ENCODE data around the gene UCN. TPM values are rescaled to one million over a fixed set of nuclear protein-coding genes. Genes with fewer than 3 reads are reported as not detected.
"Not testable (repeated sequence)": the region's sequence is repeated elsewhere in the genome, so short reads cannot be mapped to it uniquely, and the experiment has no call there.

The UCN gene
- total RNA-seq, 1 donor: 0.36 TPM

DNA sequence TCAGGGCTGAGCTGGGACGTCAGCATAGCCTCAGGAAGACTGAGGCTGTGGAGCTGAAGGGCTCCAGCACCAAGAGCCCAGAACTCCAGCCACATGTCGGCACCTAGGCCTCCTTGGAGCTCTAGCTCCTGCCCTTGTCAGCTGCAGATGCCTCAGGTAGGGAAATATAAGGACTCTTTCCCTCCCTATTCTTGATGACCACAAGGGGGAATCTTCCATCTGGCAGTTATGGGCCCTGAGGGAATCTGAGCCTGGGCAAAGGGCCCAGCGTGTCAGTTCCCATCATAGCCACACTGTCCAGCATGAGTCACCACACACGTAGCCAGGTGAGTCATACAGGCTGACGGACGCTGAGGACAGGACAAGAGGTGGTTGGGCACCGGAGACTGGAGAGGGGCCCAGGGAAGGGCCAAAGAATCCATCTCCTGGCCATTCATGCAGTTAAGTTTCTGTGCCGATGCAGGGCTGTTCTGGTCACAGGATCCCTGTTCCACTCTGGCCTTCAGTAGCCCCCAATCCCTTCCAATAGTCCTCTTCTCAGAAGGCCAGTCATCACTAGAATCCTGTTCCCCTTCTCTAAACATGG is 12.8 kb upstream of the UCN start:
- H3K79me2 ChIP-seq (ENCODE audit: insufficient read depth, low read length): peaks cover 31% of the 10 kb centered on the region
- peak overlapping the region; percentile 30 for H2AFZ ChIP-seq (ENCODE audit: low read length)
- peak overlapping the region; percentile 92 for H3K4me2 ChIP-seq (ENCODE audit: insufficient read depth, low read length)
- peak overlapping the region; percentile 75 for H3K4me3 ChIP-seq (ENCODE audit: insufficient read depth, low read length)
- peak overlapping the region; percentile 100 for H3K27ac ChIP-seq (ENCODE audit: low read depth, low read length)
- TF ChIP-seq, protein P1, sequence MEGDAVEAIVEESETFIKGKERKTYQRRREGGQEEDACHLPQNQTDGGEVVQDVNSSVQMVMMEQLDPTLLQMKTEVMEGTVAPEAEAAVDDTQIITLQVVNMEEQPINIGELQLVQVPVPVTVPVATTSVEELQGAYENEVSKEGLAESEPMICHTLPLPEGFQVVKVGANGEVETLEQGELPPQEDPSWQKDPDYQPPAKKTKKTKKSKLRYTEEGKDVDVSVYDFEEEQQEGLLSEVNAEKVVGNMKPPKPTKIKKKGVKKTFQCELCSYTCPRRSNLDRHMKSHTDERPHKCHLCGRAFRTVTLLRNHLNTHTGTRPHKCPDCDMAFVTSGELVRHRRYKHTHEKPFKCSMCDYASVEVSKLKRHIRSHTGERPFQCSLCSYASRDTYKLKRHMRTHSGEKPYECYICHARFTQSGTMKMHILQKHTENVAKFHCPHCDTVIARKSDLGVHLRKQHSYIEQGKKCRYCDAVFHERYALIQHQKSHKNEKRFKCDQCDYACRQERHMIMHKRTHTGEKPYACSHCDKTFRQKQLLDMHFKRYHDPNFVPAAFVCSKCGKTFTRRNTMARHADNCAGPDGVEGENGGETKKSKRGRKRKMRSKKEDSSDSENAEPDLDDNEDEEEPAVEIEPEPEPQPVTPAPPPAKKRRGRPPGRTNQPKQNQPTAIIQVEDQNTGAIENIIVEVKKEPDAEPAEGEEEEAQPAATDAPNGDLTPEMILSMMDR (IDR thresholded peaks at IDR 0.05; ENCODE audit: extremely low read depth, low read depth, low read length): peak; percentile 74
- peaks cover 22% of the 10 kb centered on the region for H4K20me1 ChIP-seq (ENCODE audit: insufficient read depth, low read length)
- peaks cover 28% of the 10 kb centered on the region for H3K4me1 ChIP-seq (ENCODE audit: insufficient read depth, low read length)
- H3K9me3 ChIP-seq (ENCODE audit: low read depth, low read length): no peaks in the 10 kb centered on the region
- peaks cover 16% of the 10 kb centered on the region for H3K36me3 ChIP-seq (ENCODE audit: insufficient read depth, low read length)
- peak; percentile 98 for DNase-seq (ENCODE audit: insufficient read length, low spot score, missing footprints)
- H3K27me3 ChIP-seq (ENCODE audit: insufficient read depth, low read length): no peaks in the 10 kb centered on the region

DNA sequence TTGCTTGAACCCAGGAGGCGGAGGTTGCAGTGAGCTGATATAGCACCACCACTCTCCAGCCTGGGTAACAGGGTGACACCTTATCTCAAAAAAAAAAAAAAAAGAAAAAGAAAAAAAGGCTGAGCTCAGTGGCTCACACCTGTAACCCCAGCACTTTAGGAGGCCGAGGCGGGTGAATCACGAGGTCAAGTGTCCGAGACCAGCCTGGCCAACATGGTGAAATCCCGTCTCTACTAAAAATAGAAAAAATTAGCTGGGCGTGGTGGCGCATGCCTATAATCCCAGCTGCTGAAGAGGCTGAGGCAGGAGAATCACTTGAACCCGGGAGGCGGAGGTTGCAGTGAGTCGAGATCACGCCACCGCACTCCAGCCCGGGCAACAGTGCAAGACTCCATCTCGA is 11.6 kb upstream of the UCN start:
- H3K9me3 ChIP-seq (ENCODE audit: low read depth, low read length); H3K27ac ChIP-seq (ENCODE audit: low read depth, low read length); H3K4me2 ChIP-seq (ENCODE audit: insufficient read depth, low read length); H2AFZ ChIP-seq (ENCODE audit: low read length); DNase-seq (ENCODE audit: insufficient read length, low spot score, missing footprints); H3K4me3 ChIP-seq (ENCODE audit: insufficient read depth, low read length); H3K27me3 ChIP-seq (ENCODE audit: insufficient read depth, low read length): not testable (repeated sequence)
- Histone ChIP-seq H3K4me1 (ENCODE audit: insufficient read depth, low read length) (peaks cover 28% of the 10 kb centered on the region), H3K79me2 (ENCODE audit: insufficient read depth, low read length) (peaks cover 31% of the 10 kb centered on the region), H4K20me1 (ENCODE audit: insufficient read depth, low read length) (peaks cover 28% of the 10 kb centered on the region), H3K36me3 (ENCODE audit: insufficient read depth, low read length) (peaks cover 15% of the 10 kb centered on the region)

DNA sequence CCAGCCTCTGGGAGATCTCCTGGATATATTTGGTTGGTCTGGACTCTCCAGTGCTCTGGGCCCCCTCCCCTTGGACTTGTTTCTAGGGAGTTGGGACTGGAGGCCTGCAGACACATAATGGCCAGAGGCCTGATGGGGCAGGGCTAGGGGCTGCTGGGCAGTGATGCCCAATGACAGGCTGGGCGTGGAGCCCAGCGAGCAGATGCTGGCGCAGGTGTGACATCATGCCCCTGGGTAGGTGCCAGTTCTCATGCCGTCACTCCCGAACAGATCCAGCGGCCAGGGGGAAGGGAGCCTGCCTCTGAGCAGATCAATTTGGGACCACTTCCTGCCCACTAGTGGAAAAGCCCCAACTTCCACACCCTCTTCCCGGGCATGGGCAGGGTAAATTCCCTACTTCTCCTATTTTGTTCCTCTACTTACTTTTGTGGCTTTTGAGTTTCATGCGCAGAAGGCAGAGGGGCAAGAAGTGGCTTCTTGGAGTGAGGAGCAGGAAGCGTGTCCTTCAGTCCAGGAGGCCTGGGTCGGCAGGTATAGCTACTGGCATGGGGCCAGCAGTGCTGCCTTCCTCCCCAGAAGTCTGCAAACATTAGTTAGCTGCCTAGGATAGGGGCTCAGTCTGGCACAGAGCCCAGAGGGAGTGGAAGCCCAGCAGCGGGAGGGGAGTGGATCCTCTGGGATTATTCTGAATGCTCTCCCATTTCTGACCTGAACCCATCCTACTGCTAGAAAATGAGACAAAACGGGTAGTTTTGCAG is 8.6 kb upstream of the UCN start:
- H3K27ac ChIP-seq (ENCODE audit: low read depth, low read length): no peak overlapping the region
- no peak overlapping the region for H3K4me3 ChIP-seq (ENCODE audit: insufficient read depth, low read length)
- peaks cover 20% of the 10 kb centered on the region for H3K36me3 ChIP-seq (ENCODE audit: insufficient read depth, low read length)
- H3K4me2 ChIP-seq (ENCODE audit: insufficient read depth, low read length): no peak overlapping the region
- DNase-seq (ENCODE audit: insufficient read length, low spot score, missing footprints): peak; percentile 58
- no peaks in the 10 kb centered on the region for H3K9me3 ChIP-seq (ENCODE audit: low read depth, low read length)
- TF ChIP-seq, protein P1 (IDR thresholded peaks at IDR 0.05; ENCODE audit: extremely low read depth, low read depth, low read length): no peak
- H4K20me1 ChIP-seq (ENCODE audit: insufficient read depth, low read length): peaks cover 47% of the 10 kb centered on the region
- peaks cover 18% of the 10 kb centered on the region for H3K79me2 ChIP-seq (ENCODE audit: insufficient read depth, low read length)
- peaks cover 14% of the 10 kb centered on the region for H3K4me1 ChIP-seq (ENCODE audit: insufficient read depth, low read length)
- H3K27me3 ChIP-seq (ENCODE audit: insufficient read depth, low read length): no peaks in the 10 kb centered on the region
- no peak overlapping the region for H2AFZ ChIP-seq (ENCODE audit: low read length)

DNA sequence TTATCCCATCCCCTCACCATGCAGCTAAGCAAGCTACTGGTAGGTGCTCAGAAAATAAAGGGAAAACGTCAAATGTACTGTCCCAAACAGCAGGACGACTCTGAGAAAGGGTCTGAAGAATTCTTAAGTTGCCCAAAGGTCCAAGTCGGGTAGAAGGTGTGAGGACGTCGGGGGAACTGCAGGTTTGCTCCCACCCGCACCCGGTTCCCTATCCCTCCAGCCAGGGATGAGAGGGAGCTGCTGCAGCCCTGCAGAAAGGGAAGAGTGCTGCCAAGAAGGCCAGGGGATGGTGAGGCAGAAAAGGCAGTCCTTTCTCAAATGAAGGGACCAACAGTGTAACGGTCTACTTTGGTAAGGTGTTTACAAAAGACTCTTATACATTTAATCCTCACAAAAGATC is 6.9 kb upstream of the UCN start:
- H3K79me2 ChIP-seq (ENCODE audit: insufficient read depth, low read length): peaks cover 11% of the 10 kb centered on the region

More for the DNA sequence above, 6.9 kb upstream of the UCN start:
- Histone ChIP-seq H3K4me3 (ENCODE audit: insufficient read depth, low read length) (no peak overlapping the region), H3K4me2 (ENCODE audit: insufficient read depth, low read length) (no peak overlapping the region), H4K20me1 (ENCODE audit: insufficient read depth, low read length) (peaks cover 49% of the 10 kb centered on the region), H3K9me3 (ENCODE audit: low read depth, low read length) (no peaks in the 10 kb centered on the region), H3K36me3 (ENCODE audit: insufficient read depth, low read length) (peaks cover 24% of the 10 kb centered on the region), H3K27ac (ENCODE audit: low read depth, low read length) (no peak overlapping the region), H2AFZ (ENCODE audit: low read length) (no peak overlapping the region), H3K4me1 (ENCODE audit: insufficient read depth, low read length) (no peaks in the 10 kb centered on the region), H3K27me3 (ENCODE audit: insufficient read depth, low read length) (no peaks in the 10 kb centered on the region)
- TF ChIP-seq, protein P1 (IDR thresholded peaks at IDR 0.05; ENCODE audit: extremely low read depth, low read depth, low read length): no peak
- peak; percentile 70 for DNase-seq (ENCODE audit: insufficient read length, low spot score, missing footprints)
